Left renal cortex interstitium (tissue), 4 donors: ENCODE results near the gene TPTE. TPM values are rescaled to one million over a fixed set of nuclear protein-coding genes. Genes with fewer than 3 reads are reported as not detected.
"Not testable (repeated sequence)": the region's sequence is repeated elsewhere in the genome, so short reads cannot be mapped to it uniquely, and the experiment has no call there.

ENCODE experiments used
- DNase-seq, 4 donors: peaks; one replicate each; pipeline ENCODE4 v3.0.0-alpha.2; 2013; ENCODE audit warnings: low read depth in 4 of 4, low spot score in 2 of 4, missing footprints in 1 of 4
- polyA plus RNA-seq, 4 donors: library from polyadenylated mRNA; unstranded; fragments of 120-200 nt; gene quantifications; one replicate each; pipeline ENCODE4 v1.2.1, GENCODE V29; 2013; ENCODE audit not compliant: insufficient read length in 4 of 4

Gene TPTE
- not detected for polyA plus RNA-seq

GRCh38 chr21:10521091-10521598 is at the start of gene TPTE:
Gene TPTE (plus strand): TSS chr21:10521583. CDS start chr21:10538724, 17,141 bp downstream.
- DNase-seq = no peak

- not testable (repeated sequence) for DNase-seq
Measured at GRCh38 chr21:10471999-10472398, 49.4 kb upstream of the TPTE start.

GRCh38 chr21:10477794-10478193 is 43.6 kb upstream of the TPTE start:
- DNase-seq = not testable (repeated sequence)

GRCh38 chr21:10479875-10480274 is 41.5 kb upstream of the TPTE start:
- DNase-seq = not testable (repeated sequence)

GRCh38 chr21:10484864-10485263 is 36.5 kb upstream of the TPTE start:
- DNase-seq = not testable (repeated sequence)

- not testable (repeated sequence) for DNase-seq
Measured at GRCh38 chr21:10490453-10490852, 30.9 kb upstream of the TPTE start.

GRCh38 chr21:10511116-10511515 is 10.3 kb upstream of the TPTE start:
- DNase-seq = no peak

- DNase-seq = not testable (repeated sequence)
Measured at GRCh38 chr21:10516889-10517288, 4.5 kb upstream of the TPTE start.

GRCh38 chr21:10517904-10518303 is 3.5 kb upstream of the TPTE start:
- not testable (repeated sequence) for DNase-seq

- not testable (repeated sequence) for DNase-seq
Measured at GRCh38 chr21:10521835-10522500, 585 bp downstream of the TPTE start.

GRCh38 chr21:10539956-10540355 is 18.6 kb downstream of the TPTE start:
- no peak for DNase-seq

- DNase-seq = not testable (repeated sequence)
Measured at GRCh38 chr21:10544376-10544775, 23.0 kb downstream of the TPTE start.

- not testable (repeated sequence) for DNase-seq
Measured at GRCh38 chr21:10547868-10548267, 26.5 kb downstream of the TPTE start.

GRCh38 chr21:10548331-10548954 is 27.1 kb downstream of the TPTE start:
- not testable (repeated sequence) for DNase-seq

- not testable (repeated sequence) for DNase-seq
Measured at GRCh38 chr21:10570803-10571202, 49.4 kb downstream of the TPTE start.

GRCh38 chr21:10574531-10575310 is 53.3 kb downstream of the TPTE start:
- not testable (repeated sequence) for DNase-seq

- DNase-seq = no peak
Measured at GRCh38 chr21:10575311-10575667, 53.9 kb downstream of the TPTE start.

GRCh38 chr21:10578910-10579309 is 57.5 kb downstream of the TPTE start:
- not testable (repeated sequence) for DNase-seq

- not testable (repeated sequence) for DNase-seq
Measured at GRCh38 chr21:10589115-10589514, 67.7 kb downstream of the TPTE start.

- DNase-seq = not testable (repeated sequence)
Measured at GRCh38 chr21:10607074-10607473, 85.7 kb downstream of the TPTE start.

GRCh38 chr21:10614285-10614684 is 92.9 kb downstream of the TPTE start:
- not testable (repeated sequence) for DNase-seq
